Measurements from ENCODE around the gene LZTFL1. TPM values are rescaled to one million over a fixed set of nuclear protein-coding genes. Genes with fewer than 3 reads are reported as not detected.
"Not testable (repeated sequence)": the region's sequence is repeated elsewhere in the genome, so short reads cannot be mapped to it uniquely, and the experiment has no call there.

Gene LZTFL1
- total RNA-seq, 4 donors from 2014 or later: 12.6 to 30.9 (median 23.3) TPM

GRCh38 chr3:45860481-45860880 is 18.6 kb upstream of the LZTFL1 start:
- ATAC-seq: no peak
- Histone ChIP-seq H3K27ac (no peak overlapping the region), H3K4me1 (no peaks in the 10 kb centered on the region), H3K9me3 (peaks cover 0 to 9% (median 0%) of the 10 kb centered on the region in 3 donors), H3K36me3 (no peaks in the 10 kb centered on the region), H3K4me3 (no peak overlapping the region), H3K27me3 (no peaks in the 10 kb centered on the region)
- TF ChIP-seq EP300 (IDR thresholded peaks at IDR 0.05) (no peak), POLR2AphosphoS5 (IDR thresholded peaks at IDR 0.05) (no peak), POLR2A (IDR thresholded peaks at IDR 0.05) (no peak), CTCF (IDR thresholded peaks at IDR 0.05) (no peak)
- WGBS, 2 donors (ENCODE audit: low coverage in 1 of 2): 73 to 74% methylated on average over 4 of the region's 4 CpGs

GRCh38 chr3:45858809-45859543 is 17.1 kb upstream of the LZTFL1 start:
- Histone ChIP-seq H3K4me3 (no peak overlapping the region), H3K27me3 (no peaks in the 10 kb centered on the region), H3K4me1 (no peaks in the 10 kb centered on the region), H3K36me3 (no peaks in the 10 kb centered on the region), H3K27ac (no peak overlapping the region), H3K9me3 (peaks cover 0 to 9% (median 0%) of the 10 kb centered on the region in 3 donors)
- no peak for TF ChIP-seq POLR2AphosphoS5 (IDR thresholded peaks at IDR 0.05)
- no peak for ATAC-seq
- 68 to 90% methylated on average over 2 to 7 of the region's 7 CpGs for WGBS, 2 donors (ENCODE audit: low coverage in 1 of 2)

- H3K36me3 ChIP-seq, H3K4me1 ChIP-seq, H3K27me3 ChIP-seq, H3K27ac ChIP-seq, H3K9me3 ChIP-seq, ATAC-seq, H3K4me3 ChIP-seq: not testable (repeated sequence)
- 86 to 90% methylated on average over 2 of the region's 2 CpGs for WGBS, 2 donors (ENCODE audit: low coverage in 1 of 2)
Measured at GRCh38 chr3:45857024-45857423, 15.1 kb upstream of the LZTFL1 start.

GRCh38 chr3:45856323-45856722 is 14.4 kb upstream of the LZTFL1 start:
- H3K27me3 ChIP-seq, H3K4me1 ChIP-seq, H3K27ac ChIP-seq, ATAC-seq, H3K36me3 ChIP-seq, H3K4me3 ChIP-seq, H3K9me3 ChIP-seq: not testable (repeated sequence)
- WGBS, 2 donors (ENCODE audit: low coverage in 1 of 2): 92% methylated on average over 1 of the region's 1 CpG; no CpG with 5 or more reads in 1 of the 2 donors

GRCh38 chr3:45852828-45853227 is 10.9 kb upstream of the LZTFL1 start:
- H3K4me1 ChIP-seq: no peaks in the 10 kb centered on the region
- no peak for ATAC-seq
- H3K27ac ChIP-seq: no peak overlapping the region
- H3K27me3 ChIP-seq: no peaks in the 10 kb centered on the region
- no peak overlapping the region for H3K4me3 ChIP-seq
- WGBS, 2 donors (ENCODE audit: low coverage in 1 of 2): 80 to 88% methylated on average over 1 to 2 of the region's 2 CpGs
- no peaks in the 10 kb centered on the region for H3K9me3 ChIP-seq
- TF ChIP-seq POLR2A (IDR thresholded peaks at IDR 0.05) (no peak), POLR2AphosphoS5 (IDR thresholded peaks at IDR 0.05) (no peak), EP300 (IDR thresholded peaks at IDR 0.05) (no peak), CTCF (IDR thresholded peaks at IDR 0.05) (no peak)
- H3K36me3 ChIP-seq: no peaks in the 10 kb centered on the region

GRCh38 chr3:45848392-45848791 is 6.5 kb upstream of the LZTFL1 start:
- Histone ChIP-seq H3K4me3 (no peak overlapping the region), H3K27ac (no peak overlapping the region), H3K9me3 (no peaks in the 10 kb centered on the region), H3K27me3 (no peaks in the 10 kb centered on the region), H3K4me1 (no peaks in the 10 kb centered on the region), H3K36me3 (no peaks in the 10 kb centered on the region)
- TF ChIP-seq CTCF (IDR thresholded peaks at IDR 0.05): no peak
- TF ChIP-seq EP300 (IDR thresholded peaks at IDR 0.05): no peak
- no peak for TF ChIP-seq POLR2A (IDR thresholded peaks at IDR 0.05)
- TF ChIP-seq POLR2AphosphoS5 (IDR thresholded peaks at IDR 0.05): no peak
- no peak for ATAC-seq
- WGBS, 2 donors (ENCODE audit: low coverage in 1 of 2): 45 to 100% methylated on average over 1 of the region's 1 CpG

All from gastroesophageal sphincter (tissue), 4 donors.